H1 (cell line): ENCODE data around the gene CYGB. TPM values are rescaled to one million over a fixed set of nuclear protein-coding genes. Genes with fewer than 3 reads are reported as not detected.

Source experiments
- CTCF ChIA-PET: fragments of 300-600 bp; sonication (Branson Sonifier 250); formaldehyde crosslinking; loops from one replicate; lab custom pipeline; 2021; ENCODE audit not compliant: partially characterized antibody; lab: Charles Lee
- POLR2A ChIA-PET: fragments of 300-600 bp; sonication (Branson Sonifier 250); formaldehyde crosslinking; loops from one replicate; lab custom pipeline; 2021; ENCODE audit warnings: inconsistent platforms; ENCODE audit not compliant: partially characterized antibody; lab: Charles Lee
- DNase-seq, 2 experiments: peaks; one replicate each; pipeline versions ENCODE4 v3.0.0 to v3.0.0-alpha.2; 2010 to 2022; ENCODE audit warnings: low spot score in 2 of 2, low read depth in 1 of 2, mixed read lengths in 1 of 2
- FAIRE-seq: peaks from 2 replicates; lab custom pipeline; 2011; peaks lifted over from hg19 to GRCh38; lab: Jason Lieb, UNC
- H2AFZ ChIP-seq: 2 replicates; pipeline ENCODE4 v1.8.1; 2012; ENCODE audit warnings: low read length, inconsistent platforms
- H2AK5ac ChIP-seq: 2 replicates; pipeline ENCODE4 v1.6.1; 2013; ENCODE audit warnings: low read depth, low read length
- H2BK120ac ChIP-seq: replicated peaks from 2 replicates; pipeline ENCODE3; 2013; ENCODE audit warnings: low read depth, low read length, inconsistent platforms
- H2BK12ac ChIP-seq: 2 replicates; pipeline ENCODE4 v1.6.1; 2013; ENCODE audit warnings: low read depth, low read length
- H2BK15ac ChIP-seq: 2 replicates; pipeline ENCODE4 v1.6.1; 2013; ENCODE audit warnings: low read length
- H2BK20ac ChIP-seq: 2 replicates; pipeline ENCODE4 v1.6.1; 2013; ENCODE audit warnings: low read length
- H2BK5ac ChIP-seq: 2 replicates; pipeline ENCODE4 v1.6.1; 2013; ENCODE audit warnings: low read depth, low read length
- H3K14ac ChIP-seq: 2 replicates; pipeline ENCODE4 v1.6.1; 2013; ENCODE audit warnings: inconsistent platforms; ENCODE audit not compliant: insufficient read length
- H3K18ac ChIP-seq: 2 replicates; pipeline ENCODE4 v1.6.1; 2013; ENCODE audit warnings: low read length; ENCODE audit errors: extremely low read depth
- H3K23ac ChIP-seq: 2 replicates; pipeline ENCODE4 v1.6.1; 2013; ENCODE audit warnings: inconsistent platforms; ENCODE audit not compliant: insufficient read length
- H3K23me2 ChIP-seq: 2 replicates; pipeline ENCODE4 v1.6.1; 2013; ENCODE audit warnings: low read depth, low read length
- H3K27ac ChIP-seq: 2 replicates; pipeline ENCODE4 v1.6.1; 2011; ENCODE audit warnings: low read depth, low read length, inconsistent platforms
- H3K27me3 ChIP-seq, 4 experiments: replicated peaks in 1 of 4; 1 replicate in 1 of 4; 2 replicates in 3 of 4; pipeline versions ENCODE4 v1.6.1 to v1.8.1; 2011 to 2013; ENCODE audit warnings: low read length in 3 of 4, mild to moderate bottlenecking in 3 of 4, inconsistent platforms in 2 of 4, mixed read lengths in 2 of 4, moderate library complexity in 1 of 4; ENCODE audit not compliant: control insufficient read depth in 3 of 4, insufficient read depth in 3 of 4; ENCODE audit errors: extremely low read depth in 1 of 4
- H3K36me3 ChIP-seq, 4 experiments: 2 replicates each; pipeline versions ENCODE4 v1.6.1 to v1.8.1; 2011 to 2013; ENCODE audit warnings: mild to moderate bottlenecking in 4 of 4, low read length in 3 of 4, moderate library complexity in 2 of 4, control low read depth in 1 of 4, inconsistent platforms in 1 of 4; ENCODE audit not compliant: insufficient read depth in 4 of 4, control insufficient read depth in 2 of 4
- H3K4ac ChIP-seq: replicated peaks from 2 replicates; pipeline ENCODE3; 2013; ENCODE audit warnings: low read length, low read depth, mixed read lengths, inconsistent platforms; ENCODE audit not compliant: insufficient read length
- H3K4me1 ChIP-seq, 4 experiments: replicated peaks in 1 of 4; 1 replicate in 1 of 4; 2 replicates in 3 of 4; pipeline versions ENCODE4 v1.6.1 to v1.8.1; 2011 to 2013; ENCODE audit warnings: low read length in 3 of 4, inconsistent platforms in 2 of 4, mixed read lengths in 1 of 4; ENCODE audit not compliant: insufficient read depth in 4 of 4, control insufficient read depth in 3 of 4
- H3K4me2 ChIP-seq, 2 experiments: 2 replicates each; pipeline versions ENCODE4 v1.6.1 to v1.8.1; 2011 to 2013; ENCODE audit warnings: low read depth in 2 of 2, low read length in 2 of 2, control low read depth in 1 of 2, inconsistent platforms in 1 of 2, mild to moderate bottlenecking in 1 of 2; ENCODE audit not compliant: insufficient read depth in 1 of 2
- H3K4me3 ChIP-seq, 4 experiments: fragments of 200-600, 300-600 bp in 1 of 4; sonication (generic), shearing (Covaris generic), sonication (Bioruptor Twin) in 1 of 4; 2 replicates each; pipeline versions ENCODE4 v1.5.1 to v1.8.1; 2011 to 2016; ENCODE audit warnings: low read length in 4 of 4, low read depth in 3 of 4, control low read depth in 2 of 4, inconsistent platforms in 2 of 4, mild to moderate bottlenecking in 2 of 4, mixed read lengths in 1 of 4, moderate library complexity in 1 of 4; ENCODE audit not compliant: insufficient read depth in 2 of 4; ENCODE audit errors: extremely low read depth in 1 of 4
- H3K56ac ChIP-seq: replicated peaks from 2 replicates; pipeline ENCODE3; 2013; ENCODE audit warnings: low read depth, mild to moderate bottlenecking, mixed read lengths, low read length, inconsistent platforms; ENCODE audit not compliant: insufficient read length
- H3K79me1 ChIP-seq: 2 replicates; pipeline ENCODE4 v1.6.1; 2013; ENCODE audit warnings: low read depth, low read length, control low read depth
- H3K79me2 ChIP-seq, 2 experiments: 2 replicates each; pipeline versions ENCODE4 v1.6.1 to v1.8.1; 2012 to 2013; ENCODE audit warnings: low read length in 2 of 2, mild to moderate bottlenecking in 2 of 2, inconsistent platforms in 1 of 2; ENCODE audit not compliant: insufficient read depth in 2 of 2, control insufficient read depth in 1 of 2
- H3K9ac ChIP-seq, 4 experiments: replicated peaks in 1 of 4; 1 replicate in 1 of 4; 2 replicates in 3 of 4; pipeline versions ENCODE4 v1.6.1 to v1.8.1; 2011 to 2013; ENCODE audit warnings: low read depth in 3 of 4, low read length in 3 of 4, control low read depth in 2 of 4, mild to moderate bottlenecking in 2 of 4, moderate library complexity in 2 of 4, inconsistent platforms in 1 of 4; ENCODE audit errors: extremely low read depth in 1 of 4
- H3K9me3 ChIP-seq, 2 experiments: 2 replicates each; pipeline versions ENCODE4 v1.6.1 to v1.8.1; 2012 to 2013; ENCODE audit warnings: mild to moderate bottlenecking in 2 of 2, moderate library complexity in 2 of 2, control low read depth in 1 of 2, inconsistent platforms in 1 of 2, low read depth in 1 of 2, low read length in 1 of 2, mixed read lengths in 1 of 2; ENCODE audit not compliant: insufficient read depth in 2 of 2
- H4K20me1 ChIP-seq, 2 experiments: replicated peaks in 1 of 2; 2 replicates each; pipeline versions ENCODE3 to v1.8.1; 2011 to 2013; ENCODE audit warnings: inconsistent platforms in 2 of 2, low read length in 2 of 2, mild to moderate bottlenecking in 1 of 2; ENCODE audit not compliant: insufficient read depth in 2 of 2, control insufficient read depth in 1 of 2
- H4K5ac ChIP-seq: 2 replicates; pipeline ENCODE4 v1.6.1; 2013; ENCODE audit warnings: low read length, low read depth, mixed read lengths, inconsistent platforms; ENCODE audit not compliant: insufficient read length
- H4K8ac ChIP-seq: 2 replicates; pipeline ENCODE4 v1.8.0; 2013; ENCODE audit warnings: mild to moderate bottlenecking, moderate library complexity, low read length, inconsistent platforms; ENCODE audit not compliant: insufficient read depth; ENCODE audit errors: extremely low read depth
- H4K91ac ChIP-seq: replicated peaks from 2 replicates; pipeline ENCODE3; 2013; ENCODE audit warnings: low read length, mixed read lengths, inconsistent platforms; ENCODE audit not compliant: insufficient read length
- PHF8 ChIP-seq: fragments of 200-600 bp; sonication (generic); conservative IDR thresholded peaks from 2 replicates; pipeline ENCODE4 v1.7.1; 2012; ENCODE audit warnings: low read depth, mild to moderate bottlenecking, inconsistent platforms, low read length, moderate library complexity
- WGBS, 2 experiments: shearing (Covaris generic) in 1 of 2; methylation state at CpG; one replicate each; pipeline versions ENCODE4 v1.1.6 to v1.1.7; 2013 to 2015; ENCODE audit warnings: low lambda C conversion rate in 2 of 2, mixed read lengths in 2 of 2, inconsistent platforms in 1 of 2, low coverage in 1 of 2, missing lambda C conversion rate in 1 of 2; ENCODE audit not compliant: insufficient replicate concordance in 2 of 2, insufficient coverage in 1 of 2, insufficient read length in 1 of 2; ENCODE audit errors: extremely low coverage in 1 of 2, missing lambda C conversion rate in 1 of 2; 5-methylcytosine and 5-hydroxymethylcytosine counted together
- polyA plus RNA-seq, 7 experiments: library from polyadenylated mRNA; depleted of rRNA in 3 of 7; stranded (reverse) in 5 of 7; unstranded in 2 of 7; fragments of >200 nt in 5 of 7; fragments of 200-250 nt in 2 of 7; gene quantifications; 1 replicate in 5 of 7; 2 replicates in 1 of 7; 4 replicates in 1 of 7; pipeline versions ENCODE4 v1.2.1 to v1.2.3, GENCODE V29; 2011 to 2013; ENCODE audit warnings: missing spikeins in 2 of 7, mixed read lengths in 2 of 7
- total RNA-seq: library from RNA; stranded (reverse); fragmentation: NEBNext Ultra II Directional; extraction: Animal tissue kit (Norgen Biotek cat#: 25700); gene quantifications from 2 replicates; pipeline ENCODE4 v1.2.1, GENCODE V29; 2021

CYGB gene
- total and polyA plus RNA-seq, 2 of the 8 experiments (the other 6 are each of a cell fraction or from before 2014, with no cell fraction given): 2.7 to 3.7 TPM

DNA sequence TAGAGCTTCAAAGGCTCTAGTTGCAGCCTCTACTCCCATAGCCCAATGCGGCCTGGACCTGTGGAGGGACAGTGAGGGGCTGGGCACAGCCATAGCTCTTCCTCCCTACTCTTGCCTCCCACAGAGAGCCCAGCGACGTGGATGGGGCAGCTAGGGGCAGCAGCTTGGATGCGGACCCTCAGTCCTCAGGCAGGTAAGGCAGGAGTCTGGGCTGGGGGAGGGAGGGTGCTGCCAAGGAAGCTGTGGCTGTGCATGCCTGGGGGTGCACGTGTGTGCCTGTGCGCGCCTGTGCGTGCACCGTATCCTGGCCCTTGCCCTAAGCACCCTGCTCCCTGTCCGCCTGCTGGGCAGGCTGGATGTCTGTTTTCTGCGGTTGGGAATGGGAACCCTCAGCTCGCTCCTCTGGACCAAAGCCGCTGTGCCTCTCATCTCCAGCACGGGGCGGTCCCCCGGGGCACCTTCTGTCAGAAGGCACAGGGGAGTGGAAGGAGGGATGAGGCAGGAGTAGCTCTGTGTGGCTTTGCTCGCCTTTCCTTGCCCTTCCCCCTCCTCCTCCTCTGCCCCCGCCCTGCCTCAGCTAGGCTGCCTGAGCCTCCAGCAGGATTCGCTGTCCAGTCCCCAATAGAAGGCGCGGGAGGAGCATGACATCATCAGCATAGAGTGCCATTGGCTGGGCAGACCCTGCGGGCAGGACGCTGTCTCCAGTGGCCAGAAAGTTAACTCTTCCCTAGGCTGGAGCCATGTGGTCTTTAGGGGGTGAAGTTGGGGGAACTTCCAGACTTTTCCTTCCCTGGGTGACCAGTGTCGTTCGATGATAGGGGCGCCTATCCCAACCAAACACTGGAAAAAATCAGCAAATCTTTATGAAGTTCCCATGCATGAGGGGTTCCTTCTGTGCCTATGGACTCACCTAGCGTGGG, 3.1 kb upstream of the CYGB start:
- Histone ChIP-seq H3K23me2 (peaks cover 11% of the 10 kb centered on the region), H3K9ac (peak overlapping the region in 1 of 4 experiments; percentile 38; a peak in 2 of 7 replicates), H2BK20ac (peak overlapping the region; percentile 64; the same call in 1 of the 2 replicates), H2BK5ac (peak overlapping the region; percentile 74; the same call in 1 of the 2 replicates), H4K20me1 (no peaks in the 10 kb centered on the region), H2BK12ac (peak overlapping the region; percentile 89; the same call in 1 of the 2 replicates), H3K4me3 (peak overlapping the region; percentile 12 to 50 (median 32); a peak in 7 of 8 replicates), H2AFZ (peak overlapping the region; percentile 65), H3K4me1 (peaks cover 0 to 27% (median 16%) of the 10 kb centered on the region in 4 experiments; a peak in 6 of 7 replicates), H3K79me2 (no peaks in the 10 kb centered on the region), H3K27ac (no peak overlapping the region), H4K91ac (peak overlapping the region; percentile 45), H3K27me3 (peaks cover 8 to 42% (median 35%) of the 10 kb centered on the region in 4 experiments), H3K36me3 (no peaks in the 10 kb centered on the region), H3K14ac (no peak overlapping the region), H2BK15ac (peak overlapping the region; percentile 61; the same call in 1 of the 2 replicates), H3K79me1 (no peaks in the 10 kb centered on the region), H3K4ac (peak overlapping the region; percentile 65), H2AK5ac (no peak overlapping the region; the same call in 1 of the 2 replicates), H3K23ac (no peak overlapping the region), H4K5ac (peak overlapping the region; percentile 47), H3K18ac (peak overlapping the region; percentile 11), H4K8ac (no peak overlapping the region; the same call in 1 of the 2 replicates), H3K56ac (no peak overlapping the region), H3K4me2 (peak overlapping the region; percentile 68 to 83), H3K9me3 (no peaks in the 10 kb centered on the region), H2BK120ac (peak overlapping the region; percentile 44)
- ChIA-PET CTCF (interaction anchor here (0.7 to 15.6 kb wide), 16 partner anchors 11 to 153 kb away, joined by 3 to 260 read pairs (median 5); no protein-coding TSS in a partner anchor), POLR2A (interaction anchor here (0.7 to 4.0 kb wide), 10 partner anchors 8 to 131 kb away, joined by 3 to 38 read pairs (median 4); partner anchors contain the start of gene RHBDF2)
- DNase-seq (peak; percentile 88 to 92), FAIRE-seq (peak; percentile 95)
- WGBS, 2 experiments: 9% methylated on average over 25 of the region's 27 CpGs; no CpG with 5 or more reads in 1 of the 2 experiments
- no peak for TF ChIP-seq PHF8
